Left lobe of liver (tissue), 2 donors: ENCODE data around the gene CKS1B. TPM values are rescaled to one million over a fixed set of nuclear protein-coding genes. Genes with fewer than 3 reads are reported as not detected.

Experiments used
- ATAC-seq: fragments of 200-7000 bp; cut with Tn5 transposase; one replicate; pipeline ENCODE4 v1.9.1; 2020; ENCODE audit warnings: mild to moderate bottlenecking, moderate library complexity
- DNase-seq: peaks from one replicate; pipeline ENCODE4 v3.0.0-alpha.2; 2020; ENCODE audit warnings: low spot score
- total RNA-seq: library from RNA; stranded (reverse); gene quantifications from one replicate; pipeline ENCODE4 v1.2.1, GENCODE V29; 2021
- donor health status: DM: no; HTN: no; CAD: no; lungs with moderate emphysema.
- donor health status: DM: no; HTN: yes; CAD: no.

Gene CKS1B
- total RNA-seq, 1 donor from 2014 or later, result 14.2 TPM

DNA sequence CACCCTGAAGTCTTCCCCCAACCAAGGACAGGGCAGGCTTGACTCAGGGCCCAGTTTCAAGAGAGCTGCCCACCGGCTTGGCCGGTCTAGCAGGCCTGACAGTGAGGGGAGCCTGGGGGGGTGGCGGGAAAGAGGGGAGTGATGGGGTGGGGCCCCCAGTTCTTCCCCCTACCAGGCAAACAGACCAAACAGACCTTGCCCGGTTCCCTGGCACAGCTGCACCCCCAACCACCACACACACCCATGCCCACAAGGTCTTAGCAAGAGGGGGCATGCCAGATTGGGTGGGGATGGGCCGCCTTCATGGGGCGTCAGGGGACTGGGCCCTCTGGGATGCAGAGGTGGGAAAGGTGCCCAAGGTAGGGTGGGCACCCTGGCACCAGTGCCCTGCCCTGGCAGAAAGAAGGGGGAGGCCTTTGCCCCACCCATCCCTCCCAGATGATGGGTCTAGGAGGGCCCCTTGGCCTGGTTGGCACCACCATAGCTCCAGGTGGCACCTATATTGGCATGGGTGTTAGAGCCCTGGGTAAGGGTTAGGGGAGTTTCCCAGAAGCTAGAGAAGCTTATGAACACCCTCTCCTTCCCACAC lies 37.0 kb downstream of the CKS1B start:
- DNase-seq, result no peak
- ATAC-seq, result no peak

DNA sequence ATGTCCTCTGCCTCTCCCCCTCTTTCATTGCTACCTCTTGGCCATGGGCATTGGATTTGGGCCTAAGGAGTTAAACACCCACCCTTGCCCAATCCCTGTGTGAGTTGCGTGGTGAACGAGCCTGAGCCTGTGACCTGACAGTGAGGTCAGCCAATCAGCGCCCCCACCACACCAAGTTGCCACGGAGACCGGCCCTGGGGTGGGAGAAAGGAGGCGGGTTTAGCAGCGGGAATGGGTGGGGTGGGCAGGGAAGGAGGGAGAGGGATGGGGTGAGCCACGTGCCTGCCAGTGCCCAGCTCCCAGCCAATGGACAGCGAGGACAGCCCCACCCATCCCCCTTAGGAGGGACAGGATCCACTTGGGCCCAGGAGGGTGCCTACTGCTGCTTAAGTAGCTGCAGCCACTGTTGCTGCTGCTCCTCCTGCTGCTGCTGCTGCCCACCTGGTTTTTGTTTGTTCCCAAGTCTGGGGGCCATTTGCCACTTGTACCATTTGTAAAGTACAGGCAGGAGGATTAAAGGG lies 37.6 kb downstream of the CKS1B start:
- ATAC-seq, result peak; percentile 39

DNA sequence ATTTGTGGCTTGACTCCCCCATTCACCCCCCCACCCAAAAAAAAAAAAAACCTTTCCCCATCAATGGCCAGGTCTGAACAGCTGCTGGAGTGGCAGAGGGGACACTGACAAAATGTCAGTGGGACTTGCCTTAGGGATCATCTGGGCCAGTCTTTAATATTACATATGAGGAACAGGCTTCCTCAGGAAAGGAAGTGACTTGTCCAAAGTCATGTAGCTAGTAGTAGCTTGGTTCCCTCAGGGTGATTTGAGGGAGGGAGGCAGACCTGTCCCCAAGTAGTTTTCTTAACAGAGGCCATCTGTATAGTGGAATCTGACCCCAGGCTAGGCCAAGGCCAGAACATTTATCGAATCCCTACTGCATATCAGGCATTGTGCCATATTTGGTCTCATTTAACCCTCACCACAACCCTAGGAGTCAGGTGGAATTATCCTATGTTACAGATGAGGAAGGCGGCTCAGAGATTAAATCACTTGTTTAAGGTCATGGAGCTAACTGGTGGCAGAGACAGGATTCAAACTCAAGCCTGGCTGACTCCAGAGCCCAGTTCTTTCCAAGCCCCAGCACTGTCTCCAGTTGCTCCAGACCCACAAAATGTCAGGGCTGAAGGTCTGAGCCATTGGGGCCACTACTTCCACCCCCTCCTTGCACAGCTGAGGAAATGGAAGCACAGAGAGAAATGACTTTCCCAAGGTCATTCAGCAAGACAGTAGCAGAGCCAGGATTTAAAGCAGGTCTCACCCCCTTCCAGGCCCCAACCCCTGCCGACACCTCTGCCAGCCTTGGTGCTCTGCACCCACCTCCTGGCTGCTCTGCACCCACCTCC lies 38.5 kb downstream of the CKS1B start:
- ATAC-seq (no peak), DNase-seq (no peak)

More for the DNA sequence above, 37.6 kb downstream of the CKS1B start:
- DNase-seq, result peak; percentile 69

DNA sequence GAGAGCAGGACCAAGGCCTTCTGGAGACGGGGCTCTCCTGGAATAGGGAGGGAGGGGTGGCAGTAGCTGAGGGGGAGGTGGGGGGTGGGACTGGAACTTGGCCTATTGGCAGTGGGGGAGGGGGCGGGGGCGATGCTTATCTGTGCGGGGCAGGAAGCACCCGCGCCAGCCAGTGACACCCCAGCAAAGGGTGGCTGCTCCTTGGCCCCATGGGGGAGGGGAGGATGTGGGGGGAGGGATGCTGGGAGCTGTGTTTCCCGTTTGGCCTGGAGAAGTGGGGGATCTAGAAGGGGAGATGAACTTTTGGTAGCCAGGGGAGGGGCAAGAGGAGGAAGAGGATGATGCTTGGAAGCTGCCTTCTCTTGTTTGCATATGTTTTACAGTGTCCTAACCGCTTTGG lies 39.2 kb downstream of the CKS1B start:
- ATAC-seq (no peak), DNase-seq (no peak)

DNA sequence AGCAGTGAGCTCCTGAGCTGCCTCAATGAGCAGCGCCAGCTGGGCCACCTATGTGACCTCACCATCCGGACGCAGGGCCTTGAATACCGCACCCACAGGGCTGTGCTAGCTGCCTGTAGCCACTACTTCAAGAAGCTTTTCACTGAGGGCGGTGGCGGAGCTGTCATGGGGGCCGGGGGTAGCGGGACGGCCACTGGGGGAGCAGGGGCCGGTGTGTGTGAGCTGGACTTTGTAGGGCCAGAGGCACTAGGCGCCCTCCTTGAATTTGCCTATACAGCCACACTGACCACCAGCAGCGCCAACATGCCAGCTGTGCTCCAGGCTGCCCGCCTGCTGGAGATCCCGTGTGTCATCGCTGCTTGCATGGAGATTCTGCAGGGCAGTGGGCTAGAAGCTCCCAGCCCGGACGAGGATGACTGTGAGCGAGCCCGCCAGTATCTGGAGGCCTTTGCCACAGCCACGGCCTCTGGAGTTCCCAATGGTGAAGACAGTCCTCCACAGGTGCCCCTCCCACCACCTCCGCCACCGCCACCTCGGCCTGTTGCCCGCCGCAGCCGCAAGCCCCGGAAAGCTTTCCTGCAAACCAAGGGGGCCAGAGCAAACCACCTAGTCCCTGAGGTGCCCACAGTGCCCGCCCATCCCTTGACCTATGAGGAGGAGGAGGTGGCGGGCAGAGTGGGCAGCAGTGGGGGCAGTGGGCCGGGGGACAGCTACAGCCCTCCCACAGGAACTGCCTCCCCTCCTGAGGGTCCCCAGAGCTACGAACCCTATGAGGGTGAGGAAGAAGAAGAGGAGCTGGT lies 40.4 kb downstream of the CKS1B start:
- DNase-seq, result no peak
- no peak for ATAC-seq

DNA sequence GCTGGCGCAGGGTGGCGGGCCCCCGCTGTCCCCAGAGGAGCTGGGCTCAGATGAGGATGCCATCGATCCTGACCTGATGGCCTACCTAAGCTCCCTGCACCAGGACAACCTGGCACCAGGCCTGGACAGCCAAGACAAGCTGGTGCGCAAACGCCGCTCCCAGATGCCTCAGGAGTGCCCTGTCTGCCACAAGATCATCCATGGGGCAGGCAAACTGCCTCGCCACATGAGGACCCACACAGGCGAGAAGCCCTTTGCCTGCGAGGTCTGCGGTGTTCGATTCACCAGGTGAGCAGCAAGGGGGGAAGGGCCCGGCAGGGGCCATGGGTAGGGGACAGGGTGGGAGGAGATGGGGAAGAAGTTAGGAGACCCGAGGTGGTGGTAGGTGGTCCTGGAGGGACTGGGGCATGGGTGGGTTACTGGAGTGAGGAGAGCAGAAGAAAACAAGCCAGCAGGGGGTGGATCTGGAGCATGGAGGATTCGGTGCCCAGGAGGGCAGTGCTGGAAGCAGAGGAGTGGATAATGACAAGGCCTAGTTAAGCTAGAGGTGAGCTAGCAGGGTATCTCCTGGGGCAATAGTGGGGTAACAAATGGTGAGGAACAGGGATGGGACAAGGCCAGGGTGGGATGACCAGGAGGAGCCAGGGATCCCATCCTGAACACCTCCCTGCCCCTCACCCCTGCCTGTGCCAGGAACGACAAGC lies 41.2 kb downstream of the CKS1B start:
- DNase-seq, result peak; percentile 55
- ATAC-seq, result no peak

DNA sequence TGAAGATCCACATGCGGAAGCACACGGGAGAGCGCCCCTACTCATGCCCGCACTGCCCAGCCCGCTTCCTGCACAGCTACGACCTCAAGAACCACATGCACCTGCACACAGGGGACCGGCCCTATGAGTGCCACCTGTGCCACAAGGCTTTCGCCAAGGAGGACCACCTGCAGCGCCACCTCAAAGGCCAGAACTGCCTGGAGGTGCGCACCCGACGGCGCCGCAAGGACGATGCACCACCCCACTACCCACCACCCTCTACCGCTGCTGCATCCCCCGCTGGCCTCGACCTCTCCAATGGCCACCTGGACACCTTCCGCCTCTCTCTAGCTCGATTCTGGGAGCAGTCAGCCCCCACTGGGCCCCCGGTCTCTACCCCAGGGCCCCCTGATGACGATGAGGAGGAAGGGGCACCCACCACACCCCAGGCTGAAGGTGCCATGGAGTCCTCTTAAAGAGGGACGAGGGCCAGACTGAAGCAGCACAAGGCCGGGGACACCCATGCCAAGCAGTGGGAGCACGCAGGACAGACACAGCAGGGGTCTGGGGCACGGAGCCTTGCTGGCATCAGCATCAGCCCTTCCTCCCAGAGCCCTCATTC lies 41.9 kb downstream of the CKS1B start:
- DNase-seq (peak; percentile 55), ATAC-seq (no peak)

DNA sequence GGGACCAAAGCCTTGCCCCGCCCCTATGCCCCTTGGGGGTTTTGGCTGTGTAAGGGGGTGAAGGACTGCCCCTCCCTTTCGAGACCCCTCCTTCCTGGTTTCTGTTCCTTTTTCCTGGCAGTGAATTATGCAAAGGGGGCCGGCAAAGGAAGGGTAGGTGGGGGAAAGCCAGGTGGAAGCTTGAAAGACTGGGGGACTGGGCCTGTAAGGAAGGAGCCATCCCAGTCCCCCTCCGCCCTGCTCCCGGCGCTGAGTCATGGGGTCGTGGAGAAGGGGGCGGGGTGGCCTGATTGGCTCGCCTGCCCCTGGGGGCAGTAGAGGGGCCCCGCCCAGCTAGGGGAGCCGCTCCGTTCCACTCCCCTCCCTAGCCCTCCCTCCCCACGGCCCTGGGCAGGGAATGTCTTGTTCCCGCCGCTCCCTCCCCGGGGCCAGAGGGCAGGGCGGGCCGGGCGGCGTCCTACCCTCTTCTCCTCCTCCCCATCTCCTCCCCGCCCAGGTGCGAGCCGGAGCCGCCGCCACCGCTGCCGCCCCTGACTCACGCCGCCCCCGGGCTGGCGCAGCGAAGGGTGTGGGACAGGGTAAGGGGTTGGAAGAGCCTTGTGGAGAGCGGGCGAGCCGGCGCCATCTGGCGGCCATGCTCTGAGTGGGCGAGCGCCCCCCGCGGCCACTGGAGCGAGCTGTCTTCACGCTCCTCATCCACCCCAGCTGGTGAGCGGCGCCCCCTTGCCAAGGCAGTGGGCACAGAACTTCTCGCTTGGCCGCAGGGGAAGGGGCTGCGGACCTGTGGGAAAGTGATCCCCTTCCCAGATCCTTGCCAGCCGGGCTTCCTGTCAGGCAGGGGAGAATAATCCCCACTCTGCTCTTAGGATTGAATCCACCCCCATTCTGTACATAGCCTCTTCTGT lies 42.8 kb downstream of the CKS1B start:
- ATAC-seq (peak; percentile 82), DNase-seq (peak; percentile 86)

DNA sequence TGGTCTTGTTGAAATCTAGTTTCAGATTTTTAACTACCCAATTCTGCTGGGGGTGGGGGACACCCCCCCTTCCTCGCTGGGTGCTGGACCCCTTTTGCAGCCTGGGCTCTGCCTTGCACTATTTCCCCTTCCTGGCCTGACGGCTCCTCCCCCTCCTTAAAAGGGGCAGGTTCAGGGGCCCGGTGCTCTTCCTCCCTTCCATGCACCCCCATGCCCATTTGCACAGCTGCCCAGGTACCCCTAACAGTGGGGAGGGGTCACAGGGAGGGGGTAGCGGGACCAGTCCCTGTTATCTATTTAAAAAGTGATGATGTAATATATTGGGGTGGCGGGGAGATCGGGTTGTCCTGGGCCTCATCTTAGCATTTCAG lies 43.5 kb downstream of the CKS1B start:
- ATAC-seq, result no peak

DNA sequence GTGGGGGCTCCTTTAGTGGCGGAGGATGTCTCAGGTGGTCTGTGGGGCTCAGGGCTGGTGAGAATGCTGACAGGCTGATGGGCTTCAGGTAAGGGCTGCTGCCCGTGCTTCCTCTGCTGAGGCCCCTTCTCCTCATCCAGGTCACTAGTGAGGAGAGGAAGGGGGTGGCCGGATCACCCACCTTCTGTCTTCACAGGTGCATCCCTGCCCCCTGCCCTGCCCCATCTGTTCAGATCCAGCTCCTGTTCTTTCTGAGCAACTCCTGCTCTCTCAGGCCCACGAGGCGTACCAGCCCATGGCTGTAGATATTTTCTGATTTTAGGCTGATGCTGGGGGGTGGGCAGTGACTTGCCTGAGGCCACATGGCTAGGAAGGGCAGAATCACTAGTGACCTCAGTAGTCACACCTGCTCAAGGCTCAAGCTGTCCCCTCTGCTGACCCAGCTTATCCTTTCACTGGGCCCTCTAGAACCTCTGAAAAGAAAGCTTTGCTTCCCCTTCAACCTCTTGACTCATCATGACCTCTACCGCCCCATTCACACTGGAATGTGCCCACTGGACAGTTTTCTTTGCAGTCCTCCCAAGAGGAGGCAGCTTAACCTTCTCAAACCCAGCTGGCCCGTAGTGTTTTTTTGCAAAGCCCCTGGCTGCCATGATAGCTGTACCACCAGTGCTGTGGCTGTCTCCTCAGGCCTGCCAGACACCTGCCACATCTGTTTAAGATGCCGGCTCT lies 44.3 kb downstream of the CKS1B start:
- ATAC-seq, result no peak

More for the DNA sequence above, 43.5 kb downstream of the CKS1B start:
- DNase-seq, result no peak

DNA sequence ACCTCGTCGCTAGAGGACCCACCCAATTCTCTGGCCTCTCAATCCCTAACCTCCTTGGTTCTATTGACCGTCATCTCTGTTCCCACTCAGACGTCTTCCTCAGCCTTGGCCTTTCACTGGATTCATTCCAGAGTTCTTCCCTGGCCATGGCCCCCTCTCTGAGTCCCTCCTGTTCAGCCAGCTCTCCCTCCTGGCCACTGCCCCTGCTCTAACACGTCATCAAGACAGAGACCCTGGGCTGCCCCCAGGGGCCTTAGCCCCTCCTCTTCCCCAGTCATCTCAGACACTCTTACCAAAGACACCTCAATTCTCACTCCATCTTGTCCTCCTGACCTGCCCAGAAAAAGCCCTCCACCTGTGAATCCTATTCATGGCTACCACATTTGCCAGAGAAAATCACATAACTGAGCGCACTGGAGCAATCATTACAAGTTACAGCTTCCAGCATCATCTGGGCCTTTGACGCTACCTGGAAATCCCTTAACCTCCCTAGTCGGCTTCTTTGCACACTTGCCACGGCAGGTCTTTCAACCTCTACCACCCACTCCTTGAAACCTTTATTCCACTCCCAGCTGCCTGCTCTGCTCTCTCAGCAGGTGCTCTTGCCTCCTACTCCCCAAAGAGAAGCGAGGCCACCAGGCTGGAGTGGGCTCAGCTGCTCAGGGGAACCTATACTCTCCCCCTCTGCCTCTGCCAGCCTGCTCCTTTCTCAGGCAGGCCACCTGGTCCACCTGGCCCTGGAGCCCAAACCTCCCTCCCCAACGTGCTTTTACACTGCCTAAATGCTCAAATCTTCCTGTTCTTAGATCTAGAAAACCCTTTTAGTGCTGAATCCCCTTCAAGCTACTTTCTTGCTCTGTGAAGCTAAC lies 45.1 kb downstream of the CKS1B start:
- ATAC-seq (no peak), DNase-seq (no peak)

More for the DNA sequence above, 44.3 kb downstream of the CKS1B start:
- DNase-seq, result no peak

DNA sequence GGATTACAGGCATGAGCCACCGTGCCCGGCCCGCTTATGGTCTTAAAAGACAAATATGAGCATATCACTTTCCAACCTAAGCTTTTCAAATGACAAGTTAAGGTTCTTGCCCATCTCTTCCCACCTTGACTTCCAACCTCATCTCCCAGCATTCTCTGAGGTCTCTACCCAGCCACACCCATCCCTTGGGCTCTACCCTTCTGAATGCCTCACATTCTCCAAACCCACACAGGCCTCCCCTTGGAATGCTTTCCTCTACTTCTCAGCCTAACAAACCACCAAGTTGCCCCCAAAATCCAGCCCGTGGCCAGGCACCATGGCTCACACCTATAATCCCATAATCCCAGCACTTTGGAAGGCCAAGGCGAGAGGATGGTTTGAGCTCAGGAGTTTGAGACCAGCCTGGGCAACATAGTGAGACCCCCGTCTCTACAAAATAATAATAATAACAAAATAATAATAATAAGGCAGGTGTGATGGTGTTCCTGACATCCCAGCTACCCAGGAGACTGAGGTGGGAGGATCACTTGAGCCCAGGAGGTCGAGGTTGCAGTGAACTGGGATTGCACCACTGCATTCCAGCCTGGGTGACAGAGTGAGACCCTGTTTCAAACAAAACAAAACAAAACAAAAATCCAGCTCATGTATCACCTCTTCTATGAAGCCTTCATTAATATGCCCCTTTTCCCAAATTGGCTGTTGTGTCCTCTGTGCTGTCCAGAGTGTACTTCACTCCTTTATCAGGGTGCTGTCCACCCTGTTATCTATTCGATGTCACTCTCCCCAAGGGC lies 47.9 kb downstream of the CKS1B start:
- DNase-seq (no peak), ATAC-seq (no peak)

DNA sequence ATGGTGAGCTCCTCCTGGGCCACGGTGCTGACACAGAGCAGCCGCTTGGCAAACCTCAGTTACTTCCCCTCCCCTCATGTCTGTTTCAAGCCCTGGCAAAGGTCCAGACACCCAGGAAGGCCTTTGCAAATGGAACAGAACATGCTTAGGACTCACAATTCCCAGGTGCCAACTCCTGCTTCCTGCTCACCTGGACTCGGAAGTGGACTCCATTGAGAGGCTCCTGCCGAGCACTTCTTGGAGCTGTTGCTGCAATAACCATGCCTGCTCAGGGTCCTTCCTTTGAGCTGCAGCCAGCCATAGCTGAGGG lies 48.4 kb downstream of the CKS1B start:
- DNase-seq (no peak), ATAC-seq (peak; percentile 35)

DNA sequence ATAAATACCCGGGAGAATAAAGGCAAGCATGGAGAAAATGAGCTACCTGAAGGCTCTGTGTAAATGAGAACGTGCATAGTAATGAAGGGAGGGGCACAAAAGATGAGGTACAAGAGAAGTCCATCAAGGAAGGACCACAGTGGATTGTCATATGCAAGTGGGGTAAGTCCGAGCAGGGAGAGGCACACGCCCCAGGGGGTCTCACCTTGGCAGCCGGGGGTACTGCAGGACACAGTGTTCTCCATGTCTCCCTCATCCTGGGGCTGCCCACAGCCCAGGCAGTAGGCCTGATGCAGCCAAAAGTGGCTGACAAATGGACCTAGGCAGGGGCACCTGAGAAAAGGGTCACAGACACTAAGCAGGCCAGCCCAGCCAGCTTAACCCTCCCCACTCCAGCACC lies 49.1 kb downstream of the CKS1B start:
- no peak for DNase-seq
- no peak for ATAC-seq

DNA sequence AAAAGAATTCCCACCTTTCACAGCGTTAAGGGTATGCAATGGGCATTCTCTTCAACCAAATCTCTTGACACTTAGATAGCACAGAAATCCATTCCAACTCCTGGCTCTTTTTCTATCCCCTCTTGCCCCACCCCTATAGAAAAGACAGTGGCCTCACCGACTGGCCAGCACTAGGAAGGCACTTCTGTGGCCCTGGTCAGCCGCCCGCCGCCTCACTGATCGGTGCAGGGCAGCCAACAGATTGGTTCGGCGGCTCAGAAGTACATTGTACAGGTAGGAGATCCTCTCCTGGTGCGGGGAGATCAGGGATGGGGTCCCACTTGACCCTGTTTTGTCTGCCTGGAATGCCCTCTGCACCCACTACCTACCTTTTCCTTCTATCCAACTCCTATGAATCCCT lies 49.8 kb downstream of the CKS1B start:
- ATAC-seq, result no peak

DNA sequence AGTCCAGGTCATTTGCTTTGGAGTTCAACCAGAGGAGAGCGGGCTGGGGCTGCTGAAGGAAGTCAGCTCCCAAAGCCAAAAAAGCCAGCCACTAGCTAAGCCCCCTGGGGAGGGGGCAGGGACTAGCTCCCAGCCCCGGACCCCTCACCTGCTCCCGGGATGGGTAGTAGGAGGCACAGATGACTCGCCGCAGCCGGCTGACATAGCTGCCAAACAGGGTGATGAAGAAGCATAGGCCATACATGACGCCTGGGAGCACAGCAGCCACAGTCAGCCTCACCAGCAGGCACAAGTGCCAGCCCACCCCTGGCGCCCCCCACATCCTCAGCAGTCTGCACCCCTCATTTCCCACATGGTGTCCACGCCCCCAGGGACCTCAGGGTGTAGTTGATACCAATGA lies 51.7 kb downstream of the CKS1B start:
- no peak for DNase-seq
- no peak for ATAC-seq

More for the DNA sequence above, 49.8 kb downstream of the CKS1B start:
- no peak for DNase-seq

DNA sequence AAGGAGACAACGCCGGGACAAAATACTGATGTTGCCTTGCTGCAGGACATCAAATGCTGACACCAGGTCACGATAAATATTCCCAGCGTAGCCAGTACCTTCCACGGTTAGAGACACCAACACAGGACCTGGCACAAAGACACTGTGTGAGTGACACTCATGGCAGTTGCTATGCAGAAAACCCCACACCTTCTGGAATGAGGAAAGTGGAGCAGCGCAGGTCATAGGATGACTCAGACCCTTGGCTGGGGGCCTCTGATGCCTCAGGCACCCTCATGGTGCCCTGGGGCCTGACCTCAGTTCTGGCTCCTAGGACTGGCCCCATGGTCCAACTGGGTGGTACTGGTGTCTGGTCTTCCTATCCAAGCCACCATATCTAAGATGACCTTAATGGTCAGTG lies 52.1 kb downstream of the CKS1B start:
- ATAC-seq (no peak), DNase-seq (no peak)
